Measurements from ENCODE around the gene LGALS13.
"Not testable (repeated sequence)": the region's sequence is repeated elsewhere in the genome, so short reads cannot be mapped to it uniquely, and the experiment has no call there.

The LGALS13 gene

GRCh38 chr19:39623946-39624345, 21.6 kb downstream of the LGALS13 start:
- no peak for DNase-seq

- DNase-seq: not testable (repeated sequence)
Measured at GRCh38 chr19:39627631-39628030, 25.3 kb downstream of the LGALS13 start.

- DNase-seq: no peak
Measured at GRCh38 chr19:39631178-39631577, 28.9 kb downstream of the LGALS13 start.

GRCh38 chr19:39631626-39632025, 29.3 kb downstream of the LGALS13 start:
- no peak for DNase-seq

- no peak for DNase-seq
Measured at GRCh38 chr19:39637891-39638290, 35.6 kb downstream of the LGALS13 start.

GRCh38 chr19:39641773-39642172, 39.4 kb downstream of the LGALS13 start:
- no peak for DNase-seq

- DNase-seq: no peak
Measured at GRCh38 chr19:39643591-39643990, 41.3 kb downstream of the LGALS13 start.

- DNase-seq: no peak
Measured at GRCh38 chr19:39645800-39646411, 43.6 kb downstream of the LGALS13 start.

- DNase-seq: no peak
Measured at GRCh38 chr19:39647918-39648317, 45.6 kb downstream of the LGALS13 start.

GRCh38 chr19:39655613-39656012, 53.3 kb downstream of the LGALS13 start, which contains the start of gene LGALS16:
Gene LGALS16, plus strand, starts transcription at chr19:39655913. Its CDS starts 49 bp downstream, at chr19:39655962.
- DNase-seq: no peak

All from cerebellar nuclear complex (tissue), 1 donor.